HEK293 (cell line): ENCODE data around the gene NINJ1.

Source experiments
- TCF7L2 ChIP-seq: IDR thresholded peaks from 2 replicates; pipeline ENCODE4 v1.6.1; 2011; ENCODE audit warnings: low read depth, mild to moderate bottlenecking, inconsistent platforms, low read length, moderate library complexity, borderline replicate concordance
- YY2 ChIP-seq: fragments of 450-650 bp; formaldehyde crosslinking; IDR thresholded peaks from 2 replicates; pipeline ENCODE4 v1.5.1; 2016; ENCODE audit warnings: missing biosample characterization, missing genetic modification characterization
- ZBTB7A ChIP-seq: fragments of 450-650 bp; formaldehyde crosslinking; IDR thresholded peaks from 2 replicates; pipeline ENCODE4 v1.5.1; 2016; ENCODE audit warnings: low read depth, missing biosample characterization, missing genetic modification characterization
- ZNF302 ChIP-seq: fragments of 450-650 bp; formaldehyde crosslinking; IDR thresholded peaks from 2 replicates; pipeline ENCODE4 v1.5.1; 2016; ENCODE audit warnings: missing biosample characterization, missing genetic modification characterization, low read depth
- ZNF510 ChIP-seq: fragments of 450-650 bp; formaldehyde crosslinking; IDR thresholded peaks from 2 replicates; pipeline ENCODE4 v1.5.1; 2018; ENCODE audit warnings: mild to moderate bottlenecking, missing genetic modification characterization, missing biosample characterization; ENCODE audit not compliant: insufficient replicate concordance
- ZNF792 ChIP-seq: fragments of 450-650 bp; formaldehyde crosslinking; IDR thresholded peaks from 2 replicates; pipeline ENCODE4 v1.5.1; 2016; ENCODE audit warnings: missing biosample characterization, missing genetic modification characterization
- ZNF837 ChIP-seq: fragments of 450-650 bp; formaldehyde crosslinking; IDR thresholded peaks from 2 replicates; pipeline ENCODE4 v1.5.1; 2016; ENCODE audit warnings: missing biosample characterization, missing genetic modification characterization
- ZXDB ChIP-seq: fragments of 450-650 bp; formaldehyde crosslinking; IDR thresholded peaks from 2 replicates; pipeline ENCODE4 v1.5.1; 2016; ENCODE audit warnings: missing biosample characterization, missing genetic modification characterization
- TF ChIP-seq, protein P1 (sequence below): fragments of 450-650 bp; formaldehyde crosslinking; IDR thresholded peaks from 2 replicates; pipeline ENCODE4 v1.5.1; 2016; ENCODE audit warnings: missing biosample characterization, missing genetic modification characterization
- TF ChIP-seq, protein P2 (sequence below): fragments of 450-650 bp; formaldehyde crosslinking; IDR thresholded peaks from 2 replicates; pipeline ENCODE4 v1.5.1; 2016; ENCODE audit warnings: missing biosample characterization, missing genetic modification characterization

DNA sequence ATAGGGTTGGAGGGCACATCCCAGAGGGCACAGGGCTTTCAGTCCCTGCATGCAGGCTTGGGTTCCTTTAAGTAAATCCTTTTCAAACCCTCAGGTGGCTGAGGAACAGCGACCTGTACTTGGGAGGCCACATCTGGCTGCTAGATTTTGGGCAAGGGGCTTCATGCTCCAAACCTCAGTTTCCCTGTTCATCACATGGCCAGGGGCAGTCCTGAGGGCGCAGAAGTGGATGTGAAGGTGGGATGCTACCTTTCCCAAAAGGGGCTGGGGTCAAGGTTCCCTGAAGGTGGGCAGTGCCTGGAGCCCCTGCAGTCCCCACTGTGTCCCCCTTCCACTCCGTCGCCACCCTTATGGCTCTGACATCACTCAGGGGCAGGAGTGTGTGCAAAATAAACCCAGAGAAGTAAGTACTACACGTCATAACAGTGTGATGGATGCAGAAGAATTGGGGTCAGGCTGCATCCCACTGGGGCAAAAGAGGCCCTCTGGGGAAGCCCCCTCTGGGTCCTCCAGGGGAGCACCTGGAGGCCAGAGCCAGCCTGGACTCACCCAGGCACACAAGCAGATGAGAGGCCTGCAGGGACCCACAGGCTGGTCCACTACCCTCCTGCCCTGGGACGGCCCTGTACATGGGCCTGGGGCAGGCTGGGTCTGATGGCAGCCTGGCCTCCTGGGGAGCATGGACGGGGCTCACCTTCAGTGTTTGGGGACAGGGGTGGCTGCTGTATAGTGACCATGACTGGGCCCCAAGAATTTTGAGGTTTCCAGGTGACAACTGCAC, 40.0 kb downstream of the NINJ1 start:
- no peak for TF ChIP-seq ZBTB7A
- TF ChIP-seq, protein P1, sequence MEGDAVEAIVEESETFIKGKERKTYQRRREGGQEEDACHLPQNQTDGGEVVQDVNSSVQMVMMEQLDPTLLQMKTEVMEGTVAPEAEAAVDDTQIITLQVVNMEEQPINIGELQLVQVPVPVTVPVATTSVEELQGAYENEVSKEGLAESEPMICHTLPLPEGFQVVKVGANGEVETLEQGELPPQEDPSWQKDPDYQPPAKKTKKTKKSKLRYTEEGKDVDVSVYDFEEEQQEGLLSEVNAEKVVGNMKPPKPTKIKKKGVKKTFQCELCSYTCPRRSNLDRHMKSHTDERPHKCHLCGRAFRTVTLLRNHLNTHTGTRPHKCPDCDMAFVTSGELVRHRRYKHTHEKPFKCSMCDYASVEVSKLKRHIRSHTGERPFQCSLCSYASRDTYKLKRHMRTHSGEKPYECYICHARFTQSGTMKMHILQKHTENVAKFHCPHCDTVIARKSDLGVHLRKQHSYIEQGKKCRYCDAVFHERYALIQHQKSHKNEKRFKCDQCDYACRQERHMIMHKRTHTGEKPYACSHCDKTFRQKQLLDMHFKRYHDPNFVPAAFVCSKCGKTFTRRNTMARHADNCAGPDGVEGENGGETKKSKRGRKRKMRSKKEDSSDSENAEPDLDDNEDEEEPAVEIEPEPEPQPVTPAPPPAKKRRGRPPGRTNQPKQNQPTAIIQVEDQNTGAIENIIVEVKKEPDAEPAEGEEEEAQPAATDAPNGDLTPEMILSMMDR (tag by site-specific recombination): no peak
- no peak for TF ChIP-seq ZNF792 (tag by site-specific recombination)
- TF ChIP-seq YY2: no peak
- no peak for TF ChIP-seq ZXDB (tag by site-specific recombination)
- no peak for TF ChIP-seq ZNF302 (tag by site-specific recombination)
- TF ChIP-seq, protein P2, sequence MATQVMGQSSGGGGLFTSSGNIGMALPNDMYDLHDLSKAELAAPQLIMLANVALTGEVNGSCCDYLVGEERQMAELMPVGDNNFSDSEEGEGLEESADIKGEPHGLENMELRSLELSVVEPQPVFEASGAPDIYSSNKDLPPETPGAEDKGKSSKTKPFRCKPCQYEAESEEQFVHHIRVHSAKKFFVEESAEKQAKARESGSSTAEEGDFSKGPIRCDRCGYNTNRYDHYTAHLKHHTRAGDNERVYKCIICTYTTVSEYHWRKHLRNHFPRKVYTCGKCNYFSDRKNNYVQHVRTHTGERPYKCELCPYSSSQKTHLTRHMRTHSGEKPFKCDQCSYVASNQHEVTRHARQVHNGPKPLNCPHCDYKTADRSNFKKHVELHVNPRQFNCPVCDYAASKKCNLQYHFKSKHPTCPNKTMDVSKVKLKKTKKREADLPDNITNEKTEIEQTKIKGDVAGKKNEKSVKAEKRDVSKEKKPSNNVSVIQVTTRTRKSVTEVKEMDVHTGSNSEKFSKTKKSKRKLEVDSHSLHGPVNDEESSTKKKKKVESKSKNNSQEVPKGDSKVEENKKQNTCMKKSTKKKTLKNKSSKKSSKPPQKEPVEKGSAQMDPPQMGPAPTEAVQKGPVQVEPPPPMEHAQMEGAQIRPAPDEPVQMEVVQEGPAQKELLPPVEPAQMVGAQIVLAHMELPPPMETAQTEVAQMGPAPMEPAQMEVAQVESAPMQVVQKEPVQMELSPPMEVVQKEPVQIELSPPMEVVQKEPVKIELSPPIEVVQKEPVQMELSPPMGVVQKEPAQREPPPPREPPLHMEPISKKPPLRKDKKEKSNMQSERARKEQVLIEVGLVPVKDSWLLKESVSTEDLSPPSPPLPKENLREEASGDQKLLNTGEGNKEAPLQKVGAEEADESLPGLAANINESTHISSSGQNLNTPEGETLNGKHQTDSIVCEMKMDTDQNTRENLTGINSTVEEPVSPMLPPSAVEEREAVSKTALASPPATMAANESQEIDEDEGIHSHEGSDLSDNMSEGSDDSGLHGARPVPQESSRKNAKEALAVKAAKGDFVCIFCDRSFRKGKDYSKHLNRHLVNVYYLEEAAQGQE: no peak
- no peak for TF ChIP-seq ZNF510 (tag by site-specific recombination)
- TF ChIP-seq TCF7L2: no peak
- no peak for TF ChIP-seq ZNF837 (tag by site-specific recombination)
